AG09309 (cell line): ENCODE measurements around the gene CPED1.

ENCODE experiments used
- DNase-seq: peaks from one replicate; pipeline ENCODE4 v3.0.0-alpha.2; 2010; ENCODE audit warnings: low read depth
- H3K4me3 ChIP-seq: 2 replicates; pipeline ENCODE4 v1.5.1; 2011; ENCODE audit warnings: mild to moderate bottlenecking, low read depth, low read length, moderate library complexity; ENCODE audit not compliant: control insufficient read depth
- TF ChIP-seq, protein P1 (sequence below): IDR thresholded peaks from 2 replicates; pipeline ENCODE4 v1.5.1; 2011; ENCODE audit warnings: mild to moderate bottlenecking, low read depth, low read length, inconsistent platforms; ENCODE audit not compliant: insufficient read depth, control insufficient read depth; ENCODE audit errors: missing control alignments

Gene CPED1

DNA sequence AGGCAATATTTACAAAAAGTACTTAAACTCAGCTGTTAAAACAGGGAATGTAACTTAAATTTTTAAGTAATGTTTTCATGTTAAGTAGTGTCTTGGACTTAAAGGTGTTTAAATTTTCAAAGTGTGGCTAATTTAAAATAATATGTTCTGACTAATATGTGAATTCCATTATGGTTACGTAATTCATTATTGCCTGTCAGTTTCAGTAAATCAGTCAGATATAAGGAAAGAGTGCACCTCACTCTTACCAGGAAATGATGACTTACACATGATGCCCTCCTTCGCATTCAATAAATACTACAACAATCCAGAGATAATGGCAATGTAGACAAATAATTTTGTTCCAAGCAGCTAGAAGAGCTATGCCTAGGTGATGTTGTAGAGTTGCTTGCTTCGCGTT lies 271.3 kb downstream of the CPED1 start:
- no peak for DNase-seq

DNA sequence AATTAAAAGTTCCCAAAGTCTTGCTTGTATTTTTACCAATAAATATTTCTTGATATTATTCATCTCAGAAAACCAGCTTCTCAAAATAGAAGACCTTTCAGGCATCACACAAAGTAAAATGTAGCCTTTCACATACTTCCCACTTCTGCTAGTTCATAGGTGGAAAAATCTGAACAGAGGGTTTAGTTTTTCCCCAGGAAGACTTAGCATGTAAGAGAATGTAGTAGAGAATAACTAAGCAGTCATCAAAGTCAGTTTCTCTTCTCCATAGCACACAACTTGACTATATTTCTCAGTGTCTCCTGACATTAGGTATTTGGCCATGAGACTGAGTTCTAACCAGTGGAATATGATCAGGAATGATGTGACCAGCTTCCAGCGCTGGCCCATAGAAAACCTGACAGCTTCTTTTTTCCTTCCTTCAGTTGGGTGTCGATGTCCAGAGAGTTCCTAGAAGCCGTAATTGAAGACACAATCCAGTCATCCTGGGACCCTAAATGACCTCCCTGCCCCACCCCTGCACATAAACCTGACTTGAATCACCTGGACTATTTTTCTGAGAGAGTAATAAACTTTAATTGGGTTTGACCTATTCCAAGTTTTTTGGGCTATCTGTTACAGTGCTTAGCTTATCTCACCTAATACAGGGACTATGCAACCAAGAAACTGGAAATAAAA lies 272.8 kb downstream of the CPED1 start:
- DNase-seq, result no peak
- no peak overlapping the region for H3K4me3 ChIP-seq
- TF ChIP-seq, protein P1, sequence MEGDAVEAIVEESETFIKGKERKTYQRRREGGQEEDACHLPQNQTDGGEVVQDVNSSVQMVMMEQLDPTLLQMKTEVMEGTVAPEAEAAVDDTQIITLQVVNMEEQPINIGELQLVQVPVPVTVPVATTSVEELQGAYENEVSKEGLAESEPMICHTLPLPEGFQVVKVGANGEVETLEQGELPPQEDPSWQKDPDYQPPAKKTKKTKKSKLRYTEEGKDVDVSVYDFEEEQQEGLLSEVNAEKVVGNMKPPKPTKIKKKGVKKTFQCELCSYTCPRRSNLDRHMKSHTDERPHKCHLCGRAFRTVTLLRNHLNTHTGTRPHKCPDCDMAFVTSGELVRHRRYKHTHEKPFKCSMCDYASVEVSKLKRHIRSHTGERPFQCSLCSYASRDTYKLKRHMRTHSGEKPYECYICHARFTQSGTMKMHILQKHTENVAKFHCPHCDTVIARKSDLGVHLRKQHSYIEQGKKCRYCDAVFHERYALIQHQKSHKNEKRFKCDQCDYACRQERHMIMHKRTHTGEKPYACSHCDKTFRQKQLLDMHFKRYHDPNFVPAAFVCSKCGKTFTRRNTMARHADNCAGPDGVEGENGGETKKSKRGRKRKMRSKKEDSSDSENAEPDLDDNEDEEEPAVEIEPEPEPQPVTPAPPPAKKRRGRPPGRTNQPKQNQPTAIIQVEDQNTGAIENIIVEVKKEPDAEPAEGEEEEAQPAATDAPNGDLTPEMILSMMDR, result no peak

More for the DNA sequence above, 271.3 kb downstream of the CPED1 start:
- TF ChIP-seq, protein P1, result no peak
- H3K4me3 ChIP-seq, result no peak overlapping the region

DNA sequence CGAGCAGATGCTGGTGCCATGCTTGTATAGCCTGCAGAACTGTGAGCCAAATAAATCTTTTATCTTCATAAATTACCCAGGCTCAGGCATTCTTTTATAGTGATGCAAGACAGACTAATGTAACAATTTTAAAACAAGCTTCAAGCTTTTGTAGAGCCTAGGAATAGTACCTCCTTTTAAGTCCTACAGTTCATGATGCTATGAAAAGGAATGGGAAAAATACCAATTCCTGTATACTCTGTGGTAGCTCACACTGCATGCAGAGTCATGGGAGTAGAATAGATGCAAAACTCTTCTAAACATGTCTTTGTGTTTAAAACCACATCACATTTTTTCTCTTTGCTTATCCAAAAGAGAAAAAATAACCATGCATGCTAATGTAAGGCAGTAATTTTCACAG lies 273.7 kb downstream of the CPED1 start:
- TF ChIP-seq, protein P1, result no peak
- DNase-seq, result no peak

DNA sequence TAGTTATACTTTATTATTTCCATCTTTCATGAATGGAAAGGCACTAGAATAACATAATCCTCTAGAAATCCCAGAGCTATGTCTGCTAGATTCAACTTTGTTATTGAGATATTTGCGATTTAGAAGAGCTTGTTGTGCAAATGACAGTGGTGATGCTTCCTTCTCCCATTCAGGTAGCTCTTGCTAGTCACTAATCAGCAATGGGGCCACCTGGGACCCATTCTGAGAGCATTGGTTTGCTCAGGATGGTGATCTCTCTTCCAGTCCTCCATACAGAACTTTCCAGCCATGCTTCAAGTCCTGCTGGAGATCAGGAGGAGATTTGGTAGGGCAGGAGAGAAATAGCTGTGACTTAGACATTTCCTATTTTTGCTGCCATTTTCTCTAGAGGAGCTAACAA lies 274.5 kb downstream of the CPED1 start:
- H3K4me3 ChIP-seq, result no peak overlapping the region
- DNase-seq, result no peak
- TF ChIP-seq, protein P1, result no peak

More for the DNA sequence above, 273.7 kb downstream of the CPED1 start:
- H3K4me3 ChIP-seq, result no peak overlapping the region

DNA sequence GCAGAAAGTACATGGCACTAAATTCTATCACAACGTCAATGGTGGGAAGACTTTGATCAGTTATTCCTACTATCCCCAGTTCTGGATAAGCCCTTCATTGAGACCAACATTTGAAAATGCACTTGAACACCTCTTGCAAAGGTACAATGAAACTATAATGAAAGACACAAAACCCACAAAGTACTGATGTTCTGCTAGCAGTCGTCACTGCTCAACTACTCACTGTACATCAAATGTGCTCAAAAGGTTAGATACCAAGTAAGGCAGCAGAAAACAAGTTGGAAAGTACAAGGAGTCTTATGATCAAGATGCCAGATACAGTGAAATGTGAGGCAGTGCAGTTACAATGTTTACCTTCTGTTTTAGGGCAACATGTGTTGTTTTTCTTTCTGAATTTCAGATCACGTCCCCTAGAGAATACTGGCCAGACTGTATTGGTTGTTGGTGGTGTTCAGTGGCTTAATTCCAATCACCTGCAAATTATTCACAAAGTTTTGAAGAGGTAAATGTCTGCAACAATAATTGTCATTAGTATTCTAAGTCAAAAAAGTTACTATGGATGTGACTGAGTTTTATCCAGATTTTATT lies 277.9 kb downstream of the CPED1 start:
- TF ChIP-seq, protein P1, result no peak
- no peak for DNase-seq
- no peak overlapping the region for H3K4me3 ChIP-seq

DNA sequence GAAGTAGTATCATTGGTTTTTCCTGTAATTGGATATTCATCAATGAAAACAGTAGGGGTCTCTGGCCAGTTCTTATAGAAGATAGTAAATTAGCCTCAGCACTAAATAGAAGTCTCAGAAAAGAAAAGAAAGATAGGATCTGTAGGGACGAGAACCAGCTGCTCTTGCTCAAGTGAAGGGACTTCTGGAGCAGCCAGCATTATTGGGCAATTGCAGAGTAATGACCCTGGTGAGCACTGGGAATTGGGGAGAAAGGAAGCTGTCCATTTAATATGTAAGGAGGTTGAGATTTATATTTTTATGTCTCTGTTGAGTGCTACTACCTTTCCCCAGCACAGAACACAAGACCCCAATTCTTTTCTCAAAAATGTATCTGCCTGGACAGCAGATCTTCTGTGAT lies 279.1 kb downstream of the CPED1 start:
- TF ChIP-seq, protein P1, result no peak
- H3K4me3 ChIP-seq, result no peak overlapping the region
- DNase-seq, result no peak
